ENCODE results near the gene UMODL1.

UMODL1 gene

GRCh38 chr21:42149656-42150473 is 78.7 kb downstream of the UMODL1 start:
- in situ Hi-C loops (cut with MboI; ENCODE audit: low pct_unique_long_range_greater_than_20kb, low sequenced_read_pairs, unreplicated experiment) = loop anchor here (10.0 kb wide), 2 partner anchors 105 to 295 kb away; no protein-coding TSS in a partner anchor
- DNase-seq (ENCODE audit: low spot score) = no peak
- no peak for TF ChIP-seq CTCF (IDR thresholded peaks at IDR 0.05; ENCODE audit: extremely low read depth, insufficient read depth, missing control alignments)

- DNase-seq (ENCODE audit: low spot score) = no peak
- TF ChIP-seq CTCF (IDR thresholded peaks at IDR 0.05; ENCODE audit: extremely low read depth, insufficient read depth, missing control alignments) = no peak
- in situ Hi-C loops (cut with MboI; ENCODE audit: low pct_unique_long_range_greater_than_20kb, low sequenced_read_pairs, unreplicated experiment) = loop anchor here (10.0 kb wide), 2 partner anchors 104 to 294 kb away; no protein-coding TSS in a partner anchor
Observed at GRCh38 chr21:42150474-42151085, 79.5 kb downstream of the UMODL1 start.

- no peak for TF ChIP-seq CTCF (IDR thresholded peaks at IDR 0.05; ENCODE audit: extremely low read depth, insufficient read depth, missing control alignments)
- in situ Hi-C loops (cut with MboI; ENCODE audit: low pct_unique_long_range_greater_than_20kb, low sequenced_read_pairs, unreplicated experiment) = loop anchor here (10.0 kb wide), 2 partner anchors 103 to 293 kb away; no protein-coding TSS in a partner anchor
- DNase-seq (ENCODE audit: low spot score) = no peak
Observed at GRCh38 chr21:42151148-42151947, 80.2 kb downstream of the UMODL1 start.

GRCh38 chr21:42151948-42152220 is 80.8 kb downstream of the UMODL1 start:
- no peak for DNase-seq (ENCODE audit: low spot score)
- no peak for TF ChIP-seq CTCF (IDR thresholded peaks at IDR 0.05; ENCODE audit: extremely low read depth, insufficient read depth, missing control alignments)
- in situ Hi-C loops (cut with MboI; ENCODE audit: low pct_unique_long_range_greater_than_20kb, low sequenced_read_pairs, unreplicated experiment) = loop anchor here (10.0 kb wide), 2 partner anchors 103 to 293 kb away; no protein-coding TSS in a partner anchor

GRCh38 chr21:42153046-42153686 is 82.0 kb downstream of the UMODL1 start:
- in situ Hi-C loops (cut with MboI; ENCODE audit: low pct_unique_long_range_greater_than_20kb, low sequenced_read_pairs, unreplicated experiment) = loop anchor here (10.0 kb wide), 2 partner anchors 102 to 292 kb away; no protein-coding TSS in a partner anchor
- no peak for TF ChIP-seq CTCF (IDR thresholded peaks at IDR 0.05; ENCODE audit: extremely low read depth, insufficient read depth, missing control alignments)
- no peak for DNase-seq (ENCODE audit: low spot score)

- DNase-seq (ENCODE audit: low spot score) = no peak
- no peak for TF ChIP-seq CTCF (IDR thresholded peaks at IDR 0.05; ENCODE audit: extremely low read depth, insufficient read depth, missing control alignments)
- in situ Hi-C loops (cut with MboI; ENCODE audit: low pct_unique_long_range_greater_than_20kb, low sequenced_read_pairs, unreplicated experiment) = loop anchor here (10.0 kb wide), 2 partner anchors 101 to 291 kb away; no protein-coding TSS in a partner anchor
Observed at GRCh38 chr21:42153746-42154145, 82.6 kb downstream of the UMODL1 start.
